Stimulated activated CD4-positive, alpha-beta T cell treated with anti-CD3 and anti-CD28 coated beads, TNF-alpha, amount 100 ng/mL, for 24 hours (primary cell): Measurements from ENCODE around the gene TMEM208.

Experiments
- DNase-seq, 3 experiments: peaks; one replicate each; pipeline ENCODE4 v3.0.0-alpha.2; 2020; ENCODE audit warnings: low read depth in 3 of 3

TMEM208 gene

GRCh38 chr16:67226804-67227566 lies at the start of gene TMEM208:
TMEM208 (plus strand) TSS chr16:67227130; CDS start chr16:67227219, 89 bp downstream.
- peak; percentile 96 to 99 (median 98) for DNase-seq

- peak in 1 of 3 experiments; percentile 55 for DNase-seq
These were observed 48.9 kb upstream of the TMEM208 start for GRCh38 chr16:67177743-67178699.

GRCh38 chr16:67179421-67180080 lies 47.4 kb upstream of the TMEM208 start:
- DNase-seq, result no peak

GRCh38 chr16:67180166-67180565 lies 46.8 kb upstream of the TMEM208 start:
- DNase-seq, result no peak

GRCh38 chr16:67181346-67181745 lies 45.6 kb upstream of the TMEM208 start:
- no peak for DNase-seq

GRCh38 chr16:67182288-67182687 lies 44.6 kb upstream of the TMEM208 start:
- no peak for DNase-seq

- no peak for DNase-seq
These were observed 43.7 kb upstream of the TMEM208 start for GRCh38 chr16:67183284-67183626.

GRCh38 chr16:67183627-67184452 lies 43.1 kb upstream of the TMEM208 start, which contains the start of gene MATCAP1:
MATCAP1 (minus strand) TSS chr16:67183963; CDS start chr16:67180610, 3,353 bp downstream.
- DNase-seq, result peak; percentile 82 to 93 (median 90)

GRCh38 chr16:67184453-67184994 lies 42.4 kb upstream of the TMEM208 start:
- DNase-seq, result peak in 1 of 3 experiments; percentile 42

GRCh38 chr16:67184995-67185650 lies 41.8 kb upstream of the TMEM208 start:
- DNase-seq, result peak; percentile 56 to 82 (median 74)

- no peak for DNase-seq
These were observed 41.2 kb upstream of the TMEM208 start for GRCh38 chr16:67185651-67186134.

GRCh38 chr16:67186550-67186950 lies 40.4 kb upstream of the TMEM208 start:
- no peak for DNase-seq

- DNase-seq, result no peak
These were observed 39.6 kb upstream of the TMEM208 start for GRCh38 chr16:67187175-67187890.

- DNase-seq, result no peak
These were observed 38.6 kb upstream of the TMEM208 start for GRCh38 chr16:67188323-67188722.

- no peak for DNase-seq
These were observed 38.1 kb upstream of the TMEM208 start for GRCh38 chr16:67188798-67189197.

GRCh38 chr16:67190041-67190440 lies 36.9 kb upstream of the TMEM208 start, which contains the start of gene EXOC3L1:
EXOC3L1 (minus strand) TSS chr16:67190136; CDS start chr16:67189676, 460 bp downstream.
- DNase-seq, result no peak

- DNase-seq, result no peak
These were observed 36.2 kb upstream of the TMEM208 start for GRCh38 chr16:67190448-67191399.

- DNase-seq, result no peak
These were observed 35.4 kb upstream of the TMEM208 start for GRCh38 chr16:67191411-67191994.
